NAMALWA (cell line): ENCODE results near the gene HOXA6.

Experiments
- DNase-seq: peaks from one replicate; pipeline ENCODE4 v3.0.0-alpha.2; 2015; ENCODE audit warnings: low spot score

Gene HOXA6

GRCh38 chr7:27107391-27108381, 39.9 kb downstream of the HOXA6 start:
- DNase-seq = no peak

- no peak for DNase-seq
Observed at GRCh38 chr7:27106901-27107240, 40.7 kb downstream of the HOXA6 start.

- DNase-seq = no peak
Observed at GRCh38 chr7:27106181-27106900, 41.2 kb downstream of the HOXA6 start.

DNA sequence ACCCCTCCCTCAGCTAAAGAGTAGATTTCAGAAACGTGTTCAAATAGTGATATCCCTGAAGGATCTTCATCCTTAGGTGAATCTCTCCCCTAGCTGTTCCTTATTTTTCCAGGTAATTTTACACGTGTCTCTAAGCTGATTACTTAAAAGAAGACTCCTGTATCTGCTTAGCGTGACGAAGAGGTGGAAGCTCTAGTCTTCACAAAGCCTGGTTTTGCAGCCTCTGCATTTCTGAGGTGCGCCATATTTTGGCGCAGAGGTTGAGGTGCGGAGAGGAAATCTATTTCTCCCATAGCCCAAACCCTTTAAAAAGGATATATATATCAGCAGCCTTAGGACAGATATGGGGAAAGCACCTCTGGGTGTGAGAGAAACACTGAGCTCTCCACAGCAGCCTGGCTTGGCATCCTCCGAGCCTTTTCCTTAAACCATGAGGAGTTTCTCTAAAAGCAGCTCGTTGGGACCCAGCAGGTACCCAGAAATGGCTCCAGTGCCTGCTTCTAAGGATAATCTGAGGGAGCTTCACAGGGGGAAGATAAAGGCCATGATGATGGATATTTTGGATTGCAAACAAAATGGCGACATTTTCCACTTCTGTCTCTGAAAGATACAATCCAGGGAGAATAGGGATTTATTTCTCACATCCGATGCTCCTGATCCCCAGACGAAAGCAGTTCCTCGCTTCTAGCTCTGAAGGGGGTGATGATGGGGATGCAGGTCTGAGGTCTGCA, 42.1 kb downstream of the HOXA6 start:
- DNase-seq = no peak

DNA sequence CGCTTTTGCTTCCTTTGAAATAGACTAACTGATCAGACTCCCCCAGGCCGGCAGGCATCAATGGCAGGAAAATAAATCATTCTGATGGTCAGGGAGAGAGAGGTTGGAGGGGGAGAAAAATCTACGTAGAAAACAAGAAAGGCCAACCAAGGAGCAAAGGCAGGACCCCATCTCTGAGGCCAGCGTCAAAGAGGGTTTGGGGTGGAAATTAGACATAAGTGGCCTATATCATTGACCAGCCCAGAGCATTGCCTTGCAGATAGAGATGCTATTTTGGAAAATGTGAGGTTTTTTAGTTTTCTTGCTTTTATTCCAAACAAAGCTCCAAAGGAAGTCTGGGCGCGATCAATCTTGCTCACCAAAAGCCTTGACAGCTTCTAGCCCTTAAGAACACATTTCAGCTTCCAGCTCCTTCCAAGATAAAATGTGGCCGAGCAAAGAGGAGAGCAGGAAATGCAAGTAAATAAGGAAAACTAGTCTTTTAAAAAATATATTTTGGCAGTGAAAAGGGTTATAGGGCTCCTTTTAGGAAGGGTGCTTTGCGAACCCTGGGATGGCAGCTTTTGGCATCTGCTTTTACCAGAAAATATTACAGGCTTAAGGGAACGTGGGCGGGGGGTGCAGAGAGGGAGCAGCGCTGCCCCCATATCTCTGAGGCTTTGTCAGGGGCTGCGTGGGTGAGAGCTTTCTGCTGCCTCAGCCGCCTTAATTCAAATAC, 43.1 kb downstream of the HOXA6 start:
- no peak for DNase-seq

DNA sequence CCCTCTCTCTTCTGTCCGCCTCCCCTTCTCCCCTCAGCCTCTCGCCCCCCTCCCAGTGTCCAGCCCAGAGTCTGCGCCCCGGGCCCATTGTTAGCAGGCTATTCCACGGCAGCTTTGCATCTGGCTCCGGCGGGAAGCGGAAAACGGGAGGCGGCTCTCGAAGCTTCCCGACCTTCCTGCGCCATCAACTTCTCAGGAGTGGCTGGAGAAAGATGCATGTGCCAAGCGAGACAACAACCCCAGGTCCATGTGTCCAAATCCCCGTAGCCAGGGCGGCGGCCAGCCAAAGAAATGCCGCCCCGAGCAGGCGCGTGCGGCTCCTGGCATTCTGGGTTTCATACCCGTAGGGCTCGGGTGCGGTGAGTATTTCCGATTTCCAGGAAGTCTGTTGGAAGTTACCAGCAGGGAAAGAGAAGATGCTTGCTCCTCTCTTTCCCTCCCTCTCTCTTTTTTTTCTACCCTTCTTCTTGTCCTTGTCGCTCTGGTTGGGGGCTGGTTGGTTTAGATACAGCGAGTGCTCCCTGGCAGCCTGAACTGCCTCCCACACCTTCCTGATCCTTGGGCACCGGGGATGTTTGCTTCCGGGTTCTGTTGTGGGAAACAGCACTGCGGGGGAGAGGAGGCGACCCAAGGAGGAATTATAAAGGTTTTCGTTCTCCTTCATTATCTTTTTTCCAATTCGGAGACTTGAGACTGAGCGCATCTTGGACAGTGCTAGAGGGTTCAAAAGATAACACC, 43.9 kb downstream of the HOXA6 start:
- DNase-seq = no peak

- no peak for DNase-seq
Observed at GRCh38 chr7:27102581-27103442, 44.8 kb downstream of the HOXA6 start, which contains the start of gene HOXA2. Gene HOXA2, minus strand, starts transcription at chr7:27102683. Its CDS starts 183 bp downstream, at chr7:27102500.

DNA sequence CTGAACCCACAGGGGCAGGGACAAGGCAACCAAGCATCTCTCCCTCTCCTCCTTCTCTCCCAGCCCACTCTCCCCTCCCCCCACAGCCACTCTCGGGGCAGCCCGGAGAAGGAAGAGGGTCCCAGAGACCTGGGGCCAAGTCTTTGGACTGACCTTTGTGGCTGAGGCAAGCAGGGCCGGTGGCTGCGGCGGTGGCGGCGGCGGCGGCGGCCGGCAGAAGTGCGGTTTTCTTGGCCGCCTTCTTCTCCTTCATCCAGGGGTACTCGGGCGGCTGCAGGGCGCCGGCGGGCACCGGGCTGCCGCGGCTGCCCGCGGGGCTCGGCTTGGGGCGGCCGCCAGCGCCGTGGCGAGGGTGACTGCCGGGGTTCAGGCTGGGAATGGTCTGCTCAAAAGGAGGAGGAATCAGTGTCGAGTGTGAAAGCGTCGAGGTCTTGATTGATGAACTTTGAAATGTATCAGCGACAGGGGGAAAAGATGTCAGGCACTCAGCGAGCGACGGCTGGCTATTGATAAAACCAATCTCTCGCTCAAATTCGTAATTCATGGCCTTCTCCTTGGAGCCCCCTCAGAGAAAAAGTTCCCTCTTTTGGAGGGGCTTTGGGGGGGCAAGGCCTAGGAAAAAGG, 45.5 kb downstream of the HOXA6 start:
- DNase-seq = no peak

GRCh38 chr7:27101171-27101956, 46.2 kb downstream of the HOXA6 start:
- DNase-seq = no peak

- no peak for DNase-seq
Observed at GRCh38 chr7:27100694-27101170, 46.8 kb downstream of the HOXA6 start.

- no peak for DNase-seq
Observed at GRCh38 chr7:27099453-27100370, 47.9 kb downstream of the HOXA6 start.

DNA sequence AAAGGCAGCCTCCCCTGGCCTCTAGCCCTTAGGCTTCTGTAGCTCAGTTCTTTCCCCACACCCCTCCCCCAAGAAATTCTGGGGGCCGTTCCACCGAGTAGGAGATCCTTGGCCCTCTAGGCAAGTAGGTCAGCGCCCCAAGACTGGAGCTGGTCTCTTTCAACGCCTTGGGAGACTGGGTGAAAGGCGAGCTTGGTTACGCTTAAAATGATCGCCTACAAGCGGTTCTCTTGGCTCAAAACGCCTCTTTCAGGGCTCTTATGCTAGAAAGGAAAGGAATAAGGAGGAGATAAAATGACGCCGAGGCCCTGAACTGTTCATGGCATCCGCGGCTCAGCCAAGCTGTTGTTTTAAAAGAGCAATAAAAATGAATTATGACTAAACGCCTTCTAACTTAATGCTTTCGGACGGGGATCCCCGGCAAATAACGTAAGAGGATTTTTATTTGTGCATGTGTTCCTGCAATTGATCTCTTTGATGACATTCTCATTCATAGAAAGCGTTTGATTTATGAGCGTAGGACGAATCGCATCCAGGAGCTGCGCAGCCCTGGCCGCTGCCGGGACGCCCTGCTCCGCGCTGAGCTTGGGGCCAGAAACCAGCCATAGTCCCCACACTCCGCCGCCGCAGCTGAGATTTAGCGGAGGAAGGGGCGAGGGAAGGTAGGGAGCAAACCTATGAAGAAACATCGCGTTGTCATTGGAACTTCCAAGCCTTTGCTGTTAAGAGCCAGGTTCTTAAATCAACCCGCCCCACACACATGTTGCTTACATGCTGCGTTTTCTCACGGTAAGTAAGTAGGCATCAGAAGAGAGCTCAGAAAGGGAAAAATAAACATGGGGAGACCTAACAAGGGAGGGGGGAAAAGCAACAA, 48.8 kb downstream of the HOXA6 start:
- no peak for DNase-seq

- DNase-seq = no peak
Observed at GRCh38 chr7:27097686-27098577, 49.6 kb downstream of the HOXA6 start.

- DNase-seq = peak; percentile 34
Observed at GRCh38 chr7:27096768-27097514, 50.6 kb downstream of the HOXA6 start.
